Neutrophil (primary cell): ENCODE results near the gene NDUFV3.
A peak's percentile ranks its signal among the peaks of the same experiment; 100 is the strongest.

Source experiments
- H3K27ac ChIP-seq: fragments of 200-600 bp; sonication (generic); 2 replicates; pipeline ENCODE4 v1.5.1; 2016; ENCODE audit warnings: mild to moderate bottlenecking, moderate library complexity
- H3K27me3 ChIP-seq: fragments of 200-600 bp; sonication (generic); 2 replicates; pipeline ENCODE4 v1.6.0; 2016; ENCODE audit warnings: mild to moderate bottlenecking
- H3K36me3 ChIP-seq: fragments of 200-600 bp; sonication (generic); 2 replicates; pipeline ENCODE4 v1.5.1; 2017
- H3K4me1 ChIP-seq, 2 experiments: fragments of 200-600 bp in 1 of 2; sonication (generic) in 1 of 2; 1 replicate in 1 of 2; 2 replicates in 1 of 2; pipeline versions ENCODE4 v1.5.1 to v1.6.1; 2013 to 2016; ENCODE audit warnings: low read depth in 1 of 2, low read length in 1 of 2, mild to moderate bottlenecking in 1 of 2, moderate library complexity in 1 of 2; ENCODE audit not compliant: control insufficient read depth in 1 of 2, insufficient read depth in 1 of 2
- H3K4me3 ChIP-seq, 2 experiments: fragments of 200-600 bp in 1 of 2; sonication (generic) in 1 of 2; 1 replicate in 1 of 2; 2 replicates in 1 of 2; pipeline ENCODE4 v1.5.1; 2013 to 2016; ENCODE audit warnings: low read depth in 1 of 2, low read length in 1 of 2, mild to moderate bottlenecking in 1 of 2, moderate library complexity in 1 of 2
- H3K9me3 ChIP-seq: fragments of 200-600 bp; sonication (generic); 2 replicates; pipeline ENCODE4 v1.5.1; 2016
- CTCF ChIP-seq: fragments of 200-600 bp; sonication (generic); IDR thresholded peaks from 2 replicates; pipeline ENCODE4 v1.5.1; 2016; ENCODE audit warnings: antibody characterized with exemption

NDUFV3 gene

GRCh38 chr21:42850866-42851391 is 42.2 kb upstream of the NDUFV3 start:
- no peak overlapping the region for H3K27ac ChIP-seq

GRCh38 chr21:42851812-42852665 is 41.1 kb upstream of the NDUFV3 start:
- no peak overlapping the region for H3K27ac ChIP-seq
- TF ChIP-seq CTCF: no peak
- H3K36me3 ChIP-seq: peaks cover 57% of the 10 kb centered on the region
- H3K27me3 ChIP-seq: no peaks in the 10 kb centered on the region
- H3K4me1 ChIP-seq: no peaks in the 10 kb centered on the region
- no peak overlapping the region for H3K4me3 ChIP-seq
- no peaks in the 10 kb centered on the region for H3K9me3 ChIP-seq

More at GRCh38 chr21:42850866-42851391, 42.2 kb upstream of the NDUFV3 start:
- Histone ChIP-seq H3K9me3 (no peaks in the 10 kb centered on the region), H3K27me3 (no peaks in the 10 kb centered on the region), H3K4me3 (no peak overlapping the region), H3K4me1 (no peaks in the 10 kb centered on the region), H3K36me3 (peaks cover 55% of the 10 kb centered on the region)
- peak; percentile 51 for TF ChIP-seq CTCF

GRCh38 chr21:42852925-42853570 is 40.1 kb upstream of the NDUFV3 start:
- Histone ChIP-seq H3K27me3 (no peaks in the 10 kb centered on the region), H3K27ac (no peak overlapping the region), H3K4me1 (no peaks in the 10 kb centered on the region), H3K36me3 (peaks cover 54% of the 10 kb centered on the region), H3K9me3 (no peaks in the 10 kb centered on the region), H3K4me3 (no peak overlapping the region)
- TF ChIP-seq CTCF: no peak

- no peaks in the 10 kb centered on the region for H3K9me3 ChIP-seq
- no peak for TF ChIP-seq CTCF
- no peaks in the 10 kb centered on the region for H3K27me3 ChIP-seq
- no peak overlapping the region for H3K4me3 ChIP-seq
- no peak overlapping the region for H3K27ac ChIP-seq
- peaks cover 59% of the 10 kb centered on the region for H3K36me3 ChIP-seq
- no peaks in the 10 kb centered on the region for H3K4me1 ChIP-seq
Observed at GRCh38 chr21:42853621-42854020, 39.5 kb upstream of the NDUFV3 start.

- TF ChIP-seq CTCF: no peak
- Histone ChIP-seq H3K27me3 (no peaks in the 10 kb centered on the region), H3K4me1 (no peaks in the 10 kb centered on the region), H3K36me3 (peaks cover 59% of the 10 kb centered on the region), H3K4me3 (no peak overlapping the region), H3K27ac (no peak overlapping the region), H3K9me3 (no peaks in the 10 kb centered on the region)
Observed at GRCh38 chr21:42854246-42855010, 38.7 kb upstream of the NDUFV3 start.
